Caco-2 (cell line): ENCODE results near the gene ARHGAP42. TPM values are rescaled to one million over a fixed set of nuclear protein-coding genes. Genes with fewer than 3 reads are reported as not detected.

ENCODE experiments used
- BruUV-seq: library from RNA; stranded (reverse); fragments of 400-500 nt; replicated peaks from 2 replicates; lab custom pipeline; 2021; lab: Mats Ljungman, UMichigan
- CTCF ChIA-PET: fragments of 300-600 bp; sonication (Branson Sonifier 250); formaldehyde crosslinking; loops from one replicate; lab custom pipeline; 2022; ENCODE audit warnings: antibody characterized with exemption; lab: Charles Lee
- POLR2A ChIA-PET: fragments of 300-600 bp; sonication (Branson Sonifier 250); formaldehyde crosslinking; loops from one replicate; lab custom pipeline; 2022; ENCODE audit warnings: antibody characterized with exemption; lab: Charles Lee
- DNase-seq, 2 experiments: peaks; one replicate each; pipeline versions ENCODE4 v3.0.0 to v3.0.0-alpha.2; 2020 to 2022
- H3K27me3 ChIP-seq: replicated peaks from 2 replicates; pipeline ENCODE4 v1.6.0; 2011; ENCODE audit warnings: low read length; ENCODE audit not compliant: control insufficient read depth, insufficient read depth
- H3K36me3 ChIP-seq: 2 replicates; pipeline ENCODE4 v1.5.1; 2011; ENCODE audit warnings: low read length; ENCODE audit not compliant: control insufficient read depth, insufficient read depth
- H3K4me1 ChIP-seq: fragments of 250-450 bp; sonication (Bioruptor Pico); 2 replicates; pipeline ENCODE4 v1.5.1; 2020; ENCODE audit warnings: mild to moderate bottlenecking
- H3K4me3 ChIP-seq: 2 replicates; pipeline ENCODE4 v1.5.1; 2011; ENCODE audit warnings: low read depth, mild to moderate bottlenecking, control low read depth, low read length
- H3K9me3 ChIP-seq: fragments of 250-450 bp; sonication (Bioruptor Pico); 2 replicates; pipeline ENCODE4 v1.5.1; 2020; ENCODE audit warnings: mild to moderate bottlenecking, moderate library complexity
- H3K27ac Mint-ChIP-seq: one replicate; pipeline ENCODE4 v1.8.0; 2022; ENCODE audit warnings: mixed read lengths; ENCODE audit not compliant: unreplicated experiment
- H3K27me3 Mint-ChIP-seq: one replicate; pipeline ENCODE4 v1.8.0; 2022; ENCODE audit warnings: mixed read lengths; ENCODE audit not compliant: insufficient read depth, unreplicated experiment
- H3K36me3 Mint-ChIP-seq: one replicate; pipeline ENCODE4 v1.8.0; 2022; ENCODE audit warnings: mild to moderate bottlenecking, mixed read lengths; ENCODE audit not compliant: insufficient read depth, unreplicated experiment
- H3K4me1 Mint-ChIP-seq: one replicate; pipeline ENCODE4 v1.8.0; 2022; ENCODE audit warnings: low read depth, mixed read lengths; ENCODE audit not compliant: unreplicated experiment
- H3K4me3 Mint-ChIP-seq: one replicate; pipeline ENCODE4 v1.8.0; 2022; ENCODE audit warnings: mild to moderate bottlenecking, moderate library complexity, mixed read lengths; ENCODE audit not compliant: unreplicated experiment
- H3K9me3 Mint-ChIP-seq: one replicate; pipeline ENCODE4 v1.8.0; 2022; ENCODE audit warnings: mixed read lengths; ENCODE audit not compliant: unreplicated experiment
- intact Hi-C: fragments of 100-400 bp; cut with micrococcal nuclease; formaldehyde crosslinking; loops from one replicate; pipeline ENCODE4 v1.10.0; 2022; ENCODE audit not compliant: unreplicated experiment
- total RNA-seq: library from RNA; stranded (reverse); gene quantifications from 2 replicates; pipeline ENCODE4 v1.2.3, GENCODE V29; 2022
- TF ChIP-seq, protein P1 (sequence below), 2 experiments: fragments of 200-600 bp in 1 of 2; IDR thresholded peaks; 1 replicate in 1 of 2; 2 replicates in 1 of 2; pipeline versions ENCODE4 v1.5.1 to v1.8.0; 2011 to 2022; ENCODE audit warnings: antibody characterized with exemption in 1 of 2, control low read depth in 1 of 2, inconsistent platforms in 1 of 2, low read depth in 1 of 2, low read length in 1 of 2, mild to moderate bottlenecking in 1 of 2, moderate library complexity in 1 of 2; ENCODE audit not compliant: insufficient read depth in 1 of 2, severe bottlenecking in 1 of 2, unreplicated experiment in 1 of 2

The ARHGAP42 gene
- total RNA-seq, 1 experiment from 2014 or later, result 8.4 TPM

DNA sequence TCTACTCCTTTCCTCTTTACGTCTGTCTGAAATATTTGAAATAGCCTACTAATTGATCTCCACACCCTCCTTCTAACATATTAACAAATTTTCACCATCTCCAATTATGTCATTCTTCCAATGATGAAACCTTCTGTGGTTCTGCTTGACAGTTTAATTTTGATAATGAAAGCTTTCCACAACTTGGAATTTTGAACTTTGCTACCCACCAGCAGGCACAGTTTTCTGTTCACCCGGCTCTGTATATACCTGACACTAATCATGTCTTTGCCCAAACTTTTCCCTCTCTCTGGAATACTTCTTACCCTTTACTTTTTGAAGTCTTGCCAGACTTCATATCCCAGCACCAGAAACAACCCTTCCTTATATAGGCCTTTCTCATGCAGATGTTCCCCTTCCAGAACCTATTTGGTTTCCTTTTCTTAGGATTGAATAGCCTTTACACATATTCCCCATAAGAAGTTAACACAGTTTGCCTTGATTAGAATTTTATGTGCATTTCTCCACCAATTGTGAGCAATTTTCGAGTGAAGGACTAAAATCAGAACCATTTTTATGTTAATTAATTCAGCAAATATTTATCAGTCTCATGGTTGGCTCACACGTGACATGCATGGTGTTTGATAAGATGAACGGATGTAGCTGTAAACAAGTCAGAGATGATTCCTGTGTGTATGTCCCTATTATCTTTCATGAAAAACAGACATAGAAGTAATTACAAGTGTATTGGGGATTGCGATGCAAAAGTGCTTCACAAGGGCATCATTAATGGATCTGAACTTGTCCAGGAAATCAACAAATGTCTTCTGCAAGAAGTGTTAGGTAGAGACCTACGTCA, 173.4 kb downstream of the ARHGAP42 start:
- BruUV-seq, result no TSS peak
- intact Hi-C loops, result loop anchor here (1.0 kb wide), 1 partner anchor 70 kb away; no protein-coding TSS in a partner anchor
- no peaks in the 10 kb centered on the region for H3K27me3 ChIP-seq
- Mint-ChIP-seq H3K4me3 (no peak overlapping the region), H3K27ac (peak overlapping the region; percentile 39), H3K4me1 (peaks cover 29% of the 10 kb centered on the region), H3K36me3 (no peaks in the 10 kb centered on the region), H3K9me3 (peaks cover 6% of the 10 kb centered on the region), H3K27me3 (no peaks in the 10 kb centered on the region)
- ChIA-PET POLR2A (no interaction called here), CTCF (interaction anchor here (1.7 kb wide), 1 partner anchor 173 kb away, joined by 4 read pairs; no protein-coding TSS in a partner anchor)
- H3K4me3 ChIP-seq, result no peak overlapping the region
- DNase-seq, result no peak
- peaks cover 51% of the 10 kb centered on the region for H3K4me1 ChIP-seq
- H3K36me3 ChIP-seq, result no peaks in the 10 kb centered on the region
- TF ChIP-seq, protein P1, sequence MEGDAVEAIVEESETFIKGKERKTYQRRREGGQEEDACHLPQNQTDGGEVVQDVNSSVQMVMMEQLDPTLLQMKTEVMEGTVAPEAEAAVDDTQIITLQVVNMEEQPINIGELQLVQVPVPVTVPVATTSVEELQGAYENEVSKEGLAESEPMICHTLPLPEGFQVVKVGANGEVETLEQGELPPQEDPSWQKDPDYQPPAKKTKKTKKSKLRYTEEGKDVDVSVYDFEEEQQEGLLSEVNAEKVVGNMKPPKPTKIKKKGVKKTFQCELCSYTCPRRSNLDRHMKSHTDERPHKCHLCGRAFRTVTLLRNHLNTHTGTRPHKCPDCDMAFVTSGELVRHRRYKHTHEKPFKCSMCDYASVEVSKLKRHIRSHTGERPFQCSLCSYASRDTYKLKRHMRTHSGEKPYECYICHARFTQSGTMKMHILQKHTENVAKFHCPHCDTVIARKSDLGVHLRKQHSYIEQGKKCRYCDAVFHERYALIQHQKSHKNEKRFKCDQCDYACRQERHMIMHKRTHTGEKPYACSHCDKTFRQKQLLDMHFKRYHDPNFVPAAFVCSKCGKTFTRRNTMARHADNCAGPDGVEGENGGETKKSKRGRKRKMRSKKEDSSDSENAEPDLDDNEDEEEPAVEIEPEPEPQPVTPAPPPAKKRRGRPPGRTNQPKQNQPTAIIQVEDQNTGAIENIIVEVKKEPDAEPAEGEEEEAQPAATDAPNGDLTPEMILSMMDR (IDR thresholded peaks at IDR 0.05; ENCODE audit: insufficient read depth in 1 of 2, low read depth in 1 of 2, low read length in 1 of 2, severe bottlenecking in 1 of 2, unreplicated experiment in 1 of 2), result no peak
- H3K9me3 ChIP-seq, result no peaks in the 10 kb centered on the region

- POLR2A ChIA-PET, result no interaction called here
- no TSS peak for BruUV-seq
- CTCF ChIA-PET, result interaction anchor here (1.7 kb wide), 1 partner anchor 173 kb away, joined by 4 read pairs; no protein-coding TSS in a partner anchor
- Mint-ChIP-seq H3K27me3 (no peaks in the 10 kb centered on the region), H3K9me3 (peaks cover 6% of the 10 kb centered on the region), H3K27ac (peak overlapping the region; percentile 39), H3K4me3 (peak overlapping the region; percentile 9), H3K4me1 (peaks cover 29% of the 10 kb centered on the region), H3K36me3 (no peaks in the 10 kb centered on the region)
- H3K27me3 ChIP-seq, result no peaks in the 10 kb centered on the region
- peaks cover 51% of the 10 kb centered on the region for H3K4me1 ChIP-seq
- TF ChIP-seq, protein P1 (IDR thresholded peaks at IDR 0.05; ENCODE audit: insufficient read depth in 1 of 2, low read depth in 1 of 2, low read length in 1 of 2, severe bottlenecking in 1 of 2, unreplicated experiment in 1 of 2), result no peak
- no peak overlapping the region for H3K4me3 ChIP-seq
- H3K36me3 ChIP-seq, result no peaks in the 10 kb centered on the region
- DNase-seq, result peak; percentile 60 to 78
- intact Hi-C loops, result loop anchor here (1.0 kb wide), 1 partner anchor 69 kb away; no protein-coding TSS in a partner anchor
- no peaks in the 10 kb centered on the region for H3K9me3 ChIP-seq
These were observed 174.1 kb downstream of the ARHGAP42 start for GRCh38 chr11:100861212-100861611.

DNA sequence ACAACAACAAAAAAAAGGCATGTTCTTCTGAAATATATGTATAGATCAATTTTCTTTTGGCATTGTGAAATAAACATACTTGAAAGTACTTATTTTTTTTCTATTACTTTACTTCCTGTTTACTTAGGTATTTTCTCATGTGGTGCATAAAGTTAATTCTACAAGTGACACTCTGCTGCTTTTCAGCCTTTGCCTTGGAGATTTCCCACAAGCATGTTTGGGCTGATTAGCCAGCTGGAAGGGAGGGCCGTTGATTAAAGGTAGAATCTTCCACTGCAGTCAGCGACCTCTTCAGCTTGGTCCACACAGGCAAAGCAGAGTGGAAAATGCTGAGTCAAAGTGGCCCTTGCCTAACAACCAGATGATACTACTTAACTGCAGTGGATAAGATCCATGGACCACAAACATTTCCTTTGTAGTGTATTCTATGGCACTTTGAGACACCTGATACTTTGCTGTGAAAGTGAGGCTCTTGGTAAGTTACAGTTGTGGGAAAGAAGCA, 176.0 kb downstream of the ARHGAP42 start:
- CTCF ChIA-PET, result interaction anchor here (0.7 kb wide), 1 partner anchor 1809 kb away, joined by 3 read pairs; no protein-coding TSS in a partner anchor
- no peaks in the 10 kb centered on the region for H3K9me3 ChIP-seq
- H3K27me3 Mint-ChIP-seq, result no peaks in the 10 kb centered on the region

More for the DNA sequence above, 176.0 kb downstream of the ARHGAP42 start:
- POLR2A ChIA-PET, result no interaction called here
- Mint-ChIP-seq H3K27ac (no peak overlapping the region), H3K4me1 (peaks cover 22% of the 10 kb centered on the region), H3K9me3 (peaks cover 6% of the 10 kb centered on the region), H3K4me3 (no peak overlapping the region), H3K36me3 (no peaks in the 10 kb centered on the region)
- Histone ChIP-seq H3K4me3 (no peak overlapping the region), H3K36me3 (no peaks in the 10 kb centered on the region), H3K27me3 (no peaks in the 10 kb centered on the region), H3K4me1 (peaks cover 37% of the 10 kb centered on the region)
- TF ChIP-seq, protein P1 (IDR thresholded peaks at IDR 0.05; ENCODE audit: insufficient read depth in 1 of 2, low read depth in 1 of 2, low read length in 1 of 2, severe bottlenecking in 1 of 2, unreplicated experiment in 1 of 2), result no peak
- no peak for DNase-seq
- no TSS peak for BruUV-seq
- intact Hi-C loops, result no loop called here
